ENCODE data around the gene OARD1. TPM values are rescaled to one million over a fixed set of nuclear protein-coding genes. Genes with fewer than 3 reads are reported as not detected.
"Not testable (repeated sequence)": the region's sequence is repeated elsewhere in the genome, so short reads cannot be mapped to it uniquely, and the experiment has no call there.

Gene OARD1, protein sequence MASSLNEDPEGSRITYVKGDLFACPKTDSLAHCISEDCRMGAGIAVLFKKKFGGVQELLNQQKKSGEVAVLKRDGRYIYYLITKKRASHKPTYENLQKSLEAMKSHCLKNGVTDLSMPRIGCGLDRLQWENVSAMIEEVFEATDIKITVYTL
- total RNA-seq = 8.5 TPM in 2 replicates

DNA sequence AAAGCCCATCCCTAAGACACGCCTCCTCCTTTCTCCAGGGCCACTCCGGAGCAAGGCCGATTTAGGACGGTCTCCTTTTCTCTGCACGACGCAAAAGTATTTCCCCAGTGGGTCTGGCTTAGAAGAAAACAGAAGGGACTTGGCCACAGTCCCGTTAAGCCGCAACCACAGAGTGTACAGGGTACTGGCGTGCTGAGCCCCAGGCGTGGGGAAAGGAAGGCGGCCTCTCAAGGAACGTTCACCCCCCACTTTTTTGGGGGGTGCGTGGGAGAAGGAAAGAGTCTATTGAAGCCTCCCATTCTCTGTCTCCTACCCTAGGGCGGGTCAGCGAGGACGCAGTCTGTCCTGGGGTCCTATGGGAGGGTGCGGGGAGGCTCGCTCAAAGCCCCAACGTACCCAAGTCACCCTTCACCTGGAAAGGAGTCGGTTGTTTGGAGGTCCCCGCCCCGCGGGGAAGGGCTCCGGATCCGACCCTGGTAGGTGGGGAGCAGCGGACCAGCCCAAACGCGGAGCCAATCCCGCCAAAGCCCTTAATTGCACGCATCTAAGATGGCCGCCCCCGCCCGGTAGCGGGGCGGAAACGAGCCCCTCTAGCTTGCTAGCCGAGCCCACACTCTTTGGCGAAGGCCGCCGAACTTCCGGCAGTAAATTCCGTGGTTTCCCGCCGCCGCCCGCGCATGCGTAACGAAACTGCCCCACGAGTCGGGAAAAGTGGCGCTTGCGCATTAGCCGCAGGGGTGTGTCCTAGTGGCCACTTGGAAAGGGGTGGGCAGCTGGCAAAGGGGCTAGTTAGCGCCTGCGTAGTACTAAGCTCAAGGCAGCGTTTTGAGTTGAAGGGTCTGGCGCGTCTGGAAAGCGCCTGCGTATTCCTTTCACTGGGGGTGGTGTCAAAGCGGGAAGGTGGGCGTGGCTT, at the start of gene OARD1:
TSS of gene OARD1 (minus strand) at position 434 of the 913 bp plus-strand sequence. CDS start 722 bp downstream, outside the sequence.
- peak; percentile 100 for DNase-seq (ENCODE audit: low read depth in 2 of 2)

DNA sequence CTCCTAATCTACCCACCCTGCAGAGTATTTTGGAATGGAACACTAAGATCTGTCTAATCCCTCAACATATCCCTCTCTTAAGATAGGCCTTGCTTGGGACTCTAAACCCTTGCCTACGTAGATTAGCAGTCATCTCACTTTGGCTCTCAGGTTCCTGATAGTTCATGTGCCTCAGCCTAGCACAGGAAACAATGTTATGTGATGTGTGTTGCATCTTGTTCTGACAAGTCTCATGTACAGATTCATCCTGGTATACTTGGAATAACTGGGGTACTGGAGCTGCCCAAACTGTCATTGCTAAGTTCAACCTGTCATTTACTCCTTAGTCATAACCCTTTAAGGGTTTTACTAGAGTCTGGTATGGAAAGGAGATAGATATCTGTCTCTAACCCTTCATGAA, 47.9 kb upstream of the OARD1 start:
- no peak for DNase-seq (ENCODE audit: low read depth in 2 of 2)

DNA sequence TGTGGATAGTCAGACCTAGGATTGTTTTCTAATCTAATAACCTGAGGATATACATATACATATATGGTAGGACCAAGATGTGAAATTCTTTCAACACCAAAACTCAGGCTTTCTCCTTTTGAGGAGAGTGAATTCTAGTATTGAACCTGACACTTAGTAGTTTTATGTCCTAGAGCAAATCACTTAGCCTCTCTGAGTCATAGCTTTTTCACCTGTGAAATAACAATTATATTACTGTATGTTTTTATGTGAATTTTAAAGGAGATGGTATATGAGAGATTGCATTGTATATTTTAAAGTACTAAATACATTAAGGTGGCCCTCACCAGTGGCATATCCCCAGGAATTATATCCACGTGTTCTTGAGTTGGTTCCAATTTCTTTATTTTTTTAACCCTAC, 47.4 kb upstream of the OARD1 start:
- no peak for DNase-seq (ENCODE audit: low read depth in 2 of 2)

DNA sequence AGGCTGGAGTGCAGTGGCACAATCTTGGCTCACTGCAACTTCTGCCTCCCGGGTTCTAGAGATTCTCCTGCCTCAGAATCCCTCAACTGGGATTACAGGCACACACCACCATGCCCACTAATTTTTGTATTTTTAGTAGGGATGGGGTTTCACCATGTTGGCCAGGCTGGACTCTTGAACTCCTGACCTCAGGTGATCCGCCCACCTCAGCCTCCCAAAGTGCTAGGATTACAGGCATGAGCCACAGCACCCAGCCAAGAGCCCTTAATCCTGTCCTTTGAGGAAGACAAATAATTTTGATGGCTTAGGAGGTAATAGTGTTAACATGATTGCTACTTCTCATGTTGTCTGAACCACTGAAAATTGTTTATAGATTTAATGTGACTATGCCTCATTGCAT, 42.9 kb upstream of the OARD1 start:
- not testable (repeated sequence) for DNase-seq (ENCODE audit: low read depth in 2 of 2)

DNA sequence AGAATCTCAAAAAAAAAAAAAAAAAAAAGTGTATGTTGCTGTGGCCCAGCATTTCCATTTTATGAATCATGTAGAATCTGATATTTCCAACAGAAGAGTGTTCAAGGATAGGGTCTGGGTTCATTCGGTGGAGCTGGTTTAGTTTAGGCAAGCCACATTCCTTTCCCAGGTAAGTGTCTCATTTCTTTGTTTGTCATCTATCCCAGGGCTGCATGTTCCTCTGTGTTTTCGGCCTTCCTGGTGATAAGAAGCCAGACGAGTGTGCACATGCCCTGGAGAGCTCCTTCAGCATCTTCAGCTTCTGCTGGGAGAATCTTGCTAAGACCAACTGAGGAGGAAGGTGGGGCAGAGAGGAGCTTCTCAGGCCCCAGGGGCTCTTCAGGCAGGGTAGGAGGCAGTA, 38.9 kb upstream of the OARD1 start:
- no peak for DNase-seq (ENCODE audit: low read depth in 2 of 2)

DNA sequence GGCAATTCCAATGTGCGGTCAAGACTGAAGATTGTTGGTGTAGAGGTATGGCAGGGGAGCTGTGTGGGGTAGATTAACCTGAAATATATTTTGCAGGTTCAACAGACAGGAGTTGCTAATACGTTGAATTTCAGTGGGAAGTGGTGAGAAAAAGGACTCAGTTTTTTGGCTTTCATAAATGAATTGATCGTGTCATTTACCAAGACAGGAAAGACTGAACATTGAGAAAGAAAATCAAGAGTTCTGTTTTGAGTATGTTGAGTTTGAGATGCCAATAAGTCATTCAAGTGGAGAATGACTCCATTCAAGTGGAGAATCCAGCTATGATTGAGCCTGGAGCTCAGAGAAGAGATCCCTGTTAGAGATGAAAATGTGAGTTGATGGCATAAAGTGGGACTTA, 31.7 kb upstream of the OARD1 start:
- no peak for DNase-seq (ENCODE audit: low read depth in 2 of 2)

DNA sequence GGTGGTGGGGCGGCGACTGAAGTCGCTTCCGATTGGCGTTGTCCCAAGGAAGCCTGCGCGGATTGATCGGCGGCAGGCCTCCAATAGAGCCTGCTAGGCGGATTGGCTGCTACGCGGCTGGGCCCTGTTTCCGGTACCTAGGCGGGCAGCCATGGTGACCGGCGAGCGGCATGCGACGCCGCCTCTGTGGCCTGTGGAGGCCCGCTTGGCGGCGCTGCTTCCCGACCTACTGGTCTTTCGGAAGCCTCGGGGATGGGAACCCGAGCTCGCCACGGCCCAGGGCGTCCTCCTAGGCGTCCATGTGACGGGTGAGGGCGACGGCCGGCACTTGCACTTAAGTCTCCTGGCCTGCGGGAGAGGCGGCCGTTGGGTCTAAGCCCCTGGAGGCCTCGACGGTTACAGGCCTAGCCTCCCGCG, 28.7 kb upstream of the OARD1 start:
- DNase-seq (ENCODE audit: low read depth in 2 of 2) = no peak

DNA sequence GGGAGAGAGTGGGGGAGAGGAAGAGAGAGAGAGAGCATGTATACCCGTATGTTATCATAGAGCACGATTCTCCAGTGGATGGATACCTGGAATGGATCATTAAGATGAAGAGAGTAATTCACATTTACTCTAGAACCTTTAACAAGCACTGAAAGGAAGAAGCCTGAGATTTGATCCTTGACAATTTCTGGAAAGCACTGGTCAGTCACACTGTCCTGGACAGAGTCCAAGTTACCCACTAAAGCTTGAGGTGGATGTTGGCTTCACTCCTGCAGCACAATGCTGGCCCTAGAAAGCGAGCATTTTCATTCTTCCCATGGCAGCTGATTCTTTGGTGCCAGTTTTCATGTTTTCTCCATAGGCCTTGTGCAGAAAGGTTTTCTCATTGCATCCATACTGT, 26.2 kb upstream of the OARD1 start:
- peak; percentile 16 to 63 for DNase-seq (ENCODE audit: low read depth in 2 of 2)

DNA sequence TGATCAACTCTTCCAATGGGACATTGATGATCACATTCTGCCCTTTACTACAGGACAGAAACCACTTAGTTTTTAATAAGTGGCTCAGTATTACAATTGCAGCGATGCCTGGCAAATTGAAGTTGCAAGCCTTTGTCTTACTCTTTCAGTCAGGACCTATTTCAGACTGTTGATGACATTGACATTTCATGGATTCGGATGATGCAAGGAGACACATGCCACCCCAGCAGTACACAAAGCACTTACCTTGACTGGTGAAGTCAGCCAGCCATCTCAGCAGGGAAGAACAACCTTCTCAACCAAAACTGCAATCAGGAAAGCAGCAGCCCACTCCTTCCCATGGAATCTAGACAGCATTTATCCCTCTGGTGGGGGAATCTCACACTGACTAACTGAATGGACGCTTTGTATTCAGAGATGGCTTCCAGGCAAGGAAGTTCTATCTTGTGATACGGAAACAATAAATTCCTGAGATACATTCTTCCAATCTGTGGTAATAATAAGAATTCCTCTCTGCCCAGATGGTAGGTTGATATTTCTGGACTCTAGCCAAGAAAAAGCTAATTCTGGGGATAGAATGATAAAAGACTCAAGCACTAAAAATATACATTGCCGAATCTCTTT, 25.4 kb upstream of the OARD1 start:
- DNase-seq (ENCODE audit: low read depth in 2 of 2) = peak; percentile 22 to 81

DNA sequence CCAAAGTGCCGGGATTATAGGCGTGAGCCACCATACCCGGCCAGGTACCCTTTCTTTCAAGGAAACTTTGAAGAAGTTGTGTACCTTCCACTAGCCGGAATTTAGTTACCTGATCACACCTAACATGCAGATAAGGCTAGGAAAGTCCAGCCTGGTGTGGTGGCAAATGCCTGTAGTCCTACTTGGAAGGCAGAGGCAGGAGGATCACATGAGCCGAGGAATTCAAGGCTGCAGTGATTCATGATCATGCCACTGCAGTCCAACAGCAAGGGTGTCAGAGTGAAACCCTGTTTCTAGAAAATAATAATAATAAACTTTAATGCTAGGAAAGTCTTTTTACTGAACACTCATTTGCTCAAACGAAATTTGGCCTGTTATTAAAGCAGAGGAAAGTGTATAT, 21.6 kb upstream of the OARD1 start:
- peak in 1 of 2 donors; percentile 14 for DNase-seq (ENCODE audit: low read depth in 2 of 2)

DNA sequence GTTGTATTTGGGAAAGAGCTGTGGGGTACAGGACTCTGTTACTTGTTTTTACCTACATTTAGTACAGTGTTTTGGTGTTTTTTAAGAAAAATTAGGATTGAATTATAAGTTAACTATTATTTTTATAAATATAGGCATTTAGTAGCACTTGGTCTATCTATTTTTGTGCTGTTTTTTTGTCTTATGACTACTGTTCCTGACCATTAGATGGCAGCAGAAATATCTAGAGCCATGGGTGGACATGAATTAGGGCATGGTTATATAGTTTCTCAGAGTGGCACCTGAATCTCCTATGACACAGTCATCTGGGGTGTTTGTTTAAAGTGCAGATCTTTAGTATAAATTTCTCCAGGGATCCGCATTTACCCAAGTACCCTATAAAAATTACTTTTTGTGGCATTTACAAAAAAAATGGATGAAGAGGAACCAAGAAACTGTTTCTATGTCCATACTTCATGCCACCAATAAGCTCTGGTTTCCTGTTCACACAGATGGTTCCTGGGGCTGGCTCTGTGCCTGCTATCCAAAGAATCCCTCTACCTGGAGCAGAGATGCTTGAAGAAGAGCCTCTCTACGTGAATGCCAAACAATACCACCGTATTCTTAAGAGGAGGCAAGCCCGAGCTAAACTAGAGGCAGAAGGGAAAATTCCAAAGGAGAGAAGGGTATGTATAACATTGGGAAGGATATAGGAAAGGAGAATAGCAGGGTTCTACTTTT, 20.4 kb upstream of the OARD1 start:
- peak; percentile 51 to 57 for DNase-seq (ENCODE audit: low read depth in 2 of 2)

DNA sequence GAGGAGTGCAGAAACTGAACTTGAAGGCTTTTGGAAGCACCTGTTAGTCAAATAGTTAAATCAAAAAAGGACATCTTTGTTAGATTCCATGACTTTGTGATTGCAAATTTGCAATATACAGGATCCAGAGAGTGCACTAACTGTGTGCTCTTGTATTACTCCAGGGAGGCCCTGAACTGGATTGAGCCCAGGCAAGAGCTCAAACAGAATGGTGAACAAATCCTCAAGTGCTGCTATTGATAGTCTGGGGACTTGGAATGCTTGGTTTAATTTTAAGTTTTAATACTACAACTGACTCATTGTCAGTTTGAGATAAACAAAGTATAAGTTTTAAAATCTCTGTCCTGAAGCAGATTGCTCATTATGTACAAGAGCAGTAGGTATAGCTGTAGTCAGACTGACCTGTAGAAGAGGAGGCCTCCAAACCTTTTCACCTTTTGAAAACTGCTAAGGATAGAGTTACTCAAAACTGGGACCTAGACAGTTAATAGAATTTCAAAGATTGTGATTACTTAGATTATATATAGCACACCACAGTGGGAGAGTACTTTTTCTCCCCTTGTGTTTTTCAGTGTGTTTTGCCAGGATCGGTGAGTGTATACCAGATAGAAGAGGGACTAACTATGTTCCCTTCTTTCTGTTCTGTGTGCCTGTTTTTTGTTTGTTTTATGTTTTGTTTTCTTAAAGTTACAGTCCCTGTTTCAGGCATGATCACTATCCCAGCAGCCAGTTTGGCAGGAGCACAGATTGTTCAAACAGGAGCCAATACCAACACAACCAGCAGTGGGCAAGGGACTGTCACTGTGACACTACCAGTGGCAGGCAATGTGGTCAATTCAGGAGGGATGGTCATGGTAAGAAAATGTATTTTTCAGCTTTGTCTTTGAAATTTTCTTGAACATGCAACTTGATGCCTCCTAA, 18.9 kb upstream of the OARD1 start:
- no peak for DNase-seq (ENCODE audit: low read depth in 2 of 2)

DNA sequence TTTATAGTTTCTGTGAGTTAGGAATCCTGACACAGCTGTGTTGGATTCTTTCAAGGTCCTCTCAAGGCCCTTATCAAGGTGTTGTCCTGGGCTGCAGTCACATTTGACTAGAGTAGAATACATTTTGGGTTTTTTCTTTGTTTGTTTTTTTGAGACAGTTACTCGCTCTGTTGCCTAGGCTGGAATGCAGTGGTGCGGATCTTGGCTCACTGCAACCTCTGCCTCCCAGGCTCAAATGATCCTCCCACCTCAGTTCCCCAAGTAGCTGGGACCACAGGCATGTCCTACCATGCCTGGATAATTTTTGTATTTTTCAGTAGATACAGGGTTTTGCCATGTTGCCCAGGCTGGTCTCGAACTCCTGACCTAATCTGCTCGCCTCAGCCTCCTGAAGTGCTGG, 16.3 kb upstream of the OARD1 start:
- DNase-seq (ENCODE audit: low read depth in 2 of 2) = no peak

DNA sequence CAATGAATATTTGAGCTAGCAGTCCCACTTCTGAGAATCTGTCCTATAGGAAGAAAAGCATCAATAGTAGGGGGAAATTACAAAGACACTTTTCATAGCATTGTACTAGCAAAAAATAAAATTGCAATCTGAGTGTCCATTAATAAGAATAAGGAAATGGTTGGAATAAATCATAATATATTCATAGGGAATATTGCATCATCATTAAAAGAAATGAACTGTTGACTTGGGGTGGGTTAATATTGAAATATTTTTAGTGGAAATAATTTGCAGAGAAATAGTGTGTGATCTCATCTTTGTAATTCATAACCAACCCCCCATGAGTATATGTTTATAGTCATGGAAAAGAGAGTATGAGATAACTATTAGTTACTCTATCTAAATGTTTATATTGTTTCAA, 13.0 kb upstream of the OARD1 start:
- no peak for DNase-seq (ENCODE audit: low read depth in 2 of 2)

DNA sequence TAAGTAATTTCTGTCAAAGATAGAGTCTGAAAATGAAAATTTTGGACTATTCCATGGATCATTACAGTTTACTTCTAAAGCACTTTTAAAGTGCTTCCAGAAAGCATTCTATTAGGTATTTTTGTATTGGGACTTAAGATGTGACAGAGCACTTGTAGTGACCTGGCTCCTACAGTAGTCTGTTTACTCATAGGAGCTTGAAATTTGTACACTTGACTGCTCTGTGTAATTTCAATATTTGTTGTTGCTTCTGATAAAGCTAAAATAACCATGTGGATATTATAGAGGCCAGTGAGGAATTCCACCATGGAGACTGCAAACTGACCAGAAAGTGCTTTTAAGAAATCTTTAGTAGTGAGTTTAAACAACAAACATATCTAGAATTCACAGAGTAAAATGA, 10.9 kb upstream of the OARD1 start:
- DNase-seq (ENCODE audit: low read depth in 2 of 2) = no peak

DNA sequence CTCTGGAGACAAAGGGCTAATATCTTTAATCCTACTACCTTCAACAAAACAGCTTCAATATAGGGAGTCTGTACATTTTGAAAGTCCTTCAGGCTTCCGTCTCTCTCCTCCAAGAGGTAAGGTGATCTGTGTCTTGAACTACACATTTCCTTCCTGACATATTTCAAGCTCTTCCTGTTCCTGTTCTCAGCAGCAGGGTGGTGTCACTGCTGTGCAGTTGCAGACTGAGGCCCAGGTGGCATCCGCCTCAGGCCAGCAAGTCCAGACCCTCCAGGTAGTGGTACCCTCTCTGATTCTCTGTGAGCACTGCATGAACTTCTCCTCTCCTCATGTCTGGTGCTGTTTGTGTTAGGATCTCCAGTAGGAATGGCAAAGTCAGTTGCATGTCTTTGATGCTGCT, 8.5 kb upstream of the OARD1 start:
- no peak for DNase-seq (ENCODE audit: low read depth in 2 of 2)

DNA sequence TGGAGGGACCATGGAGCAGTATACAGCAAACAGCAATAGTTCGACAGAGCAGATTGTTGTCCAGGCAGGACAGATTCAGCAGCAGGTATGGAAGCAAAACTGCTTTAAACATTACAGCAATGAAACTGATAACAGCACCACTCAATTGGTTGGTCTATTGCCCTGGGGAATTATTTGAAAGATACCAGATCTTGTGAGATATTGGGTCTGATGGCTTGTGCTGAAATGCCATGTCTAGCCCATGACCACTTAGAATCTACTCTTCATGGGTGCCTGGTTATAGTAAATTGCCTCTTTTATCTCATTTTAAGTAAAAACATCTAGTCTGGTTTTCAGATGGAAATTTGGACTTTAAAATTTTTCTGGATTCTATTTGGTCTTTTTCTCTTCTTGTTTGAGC, 6.9 kb upstream of the OARD1 start:
- no peak for DNase-seq (ENCODE audit: low read depth in 2 of 2)

DNA sequence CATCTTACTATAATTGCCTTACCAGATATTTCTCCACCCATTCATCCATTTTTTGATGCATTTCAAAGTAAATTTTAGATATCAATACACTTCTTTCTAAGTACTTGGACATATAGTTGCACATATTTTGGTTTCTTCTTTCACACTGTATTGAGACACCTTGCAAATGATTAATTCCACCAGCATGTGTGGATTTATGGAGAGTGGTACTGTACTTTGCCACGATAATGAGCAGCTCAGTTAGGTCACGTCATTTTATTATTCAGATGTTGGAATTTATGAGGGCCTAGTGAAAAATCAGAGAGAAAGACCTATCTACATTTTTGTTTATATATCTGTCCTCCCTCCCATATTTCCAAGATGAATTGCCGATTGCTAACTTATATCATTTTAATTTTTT, 5.9 kb upstream of the OARD1 start:
- no peak for DNase-seq (ENCODE audit: low read depth in 2 of 2)

DNA sequence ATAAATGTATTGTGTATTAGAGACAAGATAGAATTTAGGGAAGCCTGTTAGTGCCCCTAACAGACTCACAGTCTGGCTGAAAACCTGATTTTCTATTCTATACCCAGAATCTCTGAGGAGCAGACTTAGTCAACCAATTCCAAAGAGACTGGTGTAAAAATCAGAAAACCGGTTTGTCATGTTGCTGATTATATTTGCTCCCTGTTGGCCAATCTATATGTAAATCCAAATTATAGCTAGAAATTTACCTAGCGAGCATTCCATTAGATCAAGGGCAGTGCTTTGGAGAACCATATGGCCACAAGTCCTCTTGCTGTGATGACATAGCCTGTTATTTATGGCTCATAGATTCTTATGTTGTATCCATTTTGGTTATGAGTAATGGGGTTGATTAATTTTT, 5.4 kb upstream of the OARD1 start:
- no peak for DNase-seq (ENCODE audit: low read depth in 2 of 2)

DNA sequence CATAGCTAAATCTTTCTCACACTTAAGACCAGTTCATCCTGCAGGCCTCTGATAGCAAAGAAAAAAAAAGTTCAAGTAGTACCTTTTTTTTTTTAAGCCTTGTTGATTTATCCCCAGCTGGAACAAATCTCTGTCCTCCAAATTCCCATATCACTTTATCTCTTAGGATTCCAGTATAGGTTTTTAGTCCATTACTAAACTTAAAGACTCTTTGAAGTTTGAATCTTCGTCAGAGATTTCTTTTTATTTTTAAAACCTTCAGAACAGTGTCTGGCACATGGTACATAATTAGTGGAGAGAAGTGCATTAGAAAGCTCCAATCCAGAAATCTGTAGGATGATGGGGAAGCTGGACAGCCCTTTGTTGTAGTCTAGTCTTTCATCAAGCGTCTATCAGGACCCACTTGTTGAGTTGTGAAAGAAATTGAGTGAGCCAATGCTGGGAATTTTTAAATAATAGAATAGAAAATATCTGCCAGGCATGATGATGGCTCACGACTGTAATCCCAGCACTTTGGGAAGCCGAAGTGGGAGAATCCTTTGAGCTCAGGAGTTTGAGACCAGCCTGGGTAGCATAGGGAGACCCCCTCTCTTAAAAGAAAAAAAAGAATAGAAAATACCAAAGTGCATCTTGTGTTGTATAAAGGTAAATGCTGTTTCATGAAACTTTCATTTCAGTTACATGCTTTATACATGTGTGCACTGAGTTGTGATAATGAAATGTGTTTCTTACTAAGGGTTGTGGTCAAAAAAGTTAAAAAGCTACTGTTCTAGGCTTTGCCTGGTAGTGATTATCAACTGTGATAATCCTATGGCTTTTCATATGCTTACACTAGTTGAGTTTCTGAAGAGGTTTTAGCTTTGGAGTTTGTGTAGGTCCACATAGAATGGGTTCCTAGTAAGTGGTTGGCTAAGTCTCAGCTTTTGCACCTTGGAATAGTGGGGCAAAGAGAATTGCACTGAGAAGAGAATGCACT, 3.8 kb upstream of the OARD1 start:
- DNase-seq (ENCODE audit: low read depth in 2 of 2) = no peak
